ENCODE measurements around the gene PTX4.

The PTX4 gene

GRCh38 chr16:1450218-1450617, 38.5 kb downstream of the PTX4 start:
- DNase-seq, result no peak
- Histone ChIP-seq H3K4me3 (ENCODE audit: low read depth in 1 of 2, low read length in 2 of 2) (no peak overlapping the region), H3K27ac (ENCODE audit: low read length) (no peak overlapping the region), H3K36me3 (ENCODE audit: insufficient read depth, low read length) (peaks cover 85% of the 10 kb centered on the region), H2AFZ (ENCODE audit: low read depth, low read length) (no peak overlapping the region), H3K27me3 (ENCODE audit: insufficient read depth, low read length, poor library complexity) (no peaks in the 10 kb centered on the region), H3K4me2 (ENCODE audit: insufficient read depth, low read length) (no peak overlapping the region), H3K9me3 (ENCODE audit: insufficient read depth, low read length, severe bottlenecking) (no peaks in the 10 kb centered on the region), H3K9ac (ENCODE audit: low read depth, low read length) (no peak overlapping the region), H3K4me1 (ENCODE audit: insufficient read depth, low read length) (no peaks in the 10 kb centered on the region), H4K20me1 (ENCODE audit: insufficient read depth, low read length) (peaks cover 11% of the 10 kb centered on the region; the same call in 1 of the 2 replicates), H3K79me2 (ENCODE audit: insufficient read depth, low read length) (no peaks in the 10 kb centered on the region)
- TF ChIP-seq EZH2 (IDR thresholded peaks at IDR 0.05; ENCODE audit: borderline replicate concordance, low read depth, low read length, severe bottlenecking) (no peak), CTCF (IDR thresholded peaks at IDR 0.05; ENCODE audit: borderline replicate concordance, extremely low read depth, low read length, poor library complexity, severe bottlenecking) (peak; percentile 8)
- no peak for ATAC-seq (ENCODE audit: insufficient read depth, low read depth)

- DNase-seq (no peak), ATAC-seq (ENCODE audit: insufficient read depth, low read depth) (no peak)
- peaks cover 11% of the 10 kb centered on the region; the same call in 1 of the 2 replicates for H4K20me1 ChIP-seq (ENCODE audit: insufficient read depth, low read length)
- no peaks in the 10 kb centered on the region for H3K27me3 ChIP-seq (ENCODE audit: insufficient read depth, low read length, poor library complexity)
- no peak overlapping the region for H3K4me3 ChIP-seq (ENCODE audit: low read depth in 1 of 2, low read length in 2 of 2)
- no peaks in the 10 kb centered on the region for H3K9me3 ChIP-seq (ENCODE audit: insufficient read depth, low read length, severe bottlenecking)
- H3K9ac ChIP-seq (ENCODE audit: low read depth, low read length), result no peak overlapping the region
- H3K79me2 ChIP-seq (ENCODE audit: insufficient read depth, low read length), result no peaks in the 10 kb centered on the region
- no peak overlapping the region for H2AFZ ChIP-seq (ENCODE audit: low read depth, low read length)
- peaks cover 76% of the 10 kb centered on the region for H3K36me3 ChIP-seq (ENCODE audit: insufficient read depth, low read length)
- no peak for TF ChIP-seq EZH2 (IDR thresholded peaks at IDR 0.05; ENCODE audit: borderline replicate concordance, low read depth, low read length, severe bottlenecking)
- TF ChIP-seq CTCF (IDR thresholded peaks at IDR 0.05; ENCODE audit: borderline replicate concordance, extremely low read depth, low read length, poor library complexity, severe bottlenecking), result no peak
- no peak overlapping the region for H3K4me2 ChIP-seq (ENCODE audit: insufficient read depth, low read length)
- no peaks in the 10 kb centered on the region for H3K4me1 ChIP-seq (ENCODE audit: insufficient read depth, low read length)
- H3K27ac ChIP-seq (ENCODE audit: low read length), result no peak overlapping the region
Measured at GRCh38 chr16:1449201-1449788, 39.4 kb downstream of the PTX4 start.

GRCh38 chr16:1448536-1449116, 40.1 kb downstream of the PTX4 start:
- H3K4me1 ChIP-seq (ENCODE audit: insufficient read depth, low read length), result no peaks in the 10 kb centered on the region
- DNase-seq, result no peak

More at GRCh38 chr16:1448536-1449116, 40.1 kb downstream of the PTX4 start:
- H3K4me3 ChIP-seq (ENCODE audit: low read depth in 1 of 2, low read length in 2 of 2), result no peak overlapping the region
- no peaks in the 10 kb centered on the region for H3K79me2 ChIP-seq (ENCODE audit: insufficient read depth, low read length)
- no peaks in the 10 kb centered on the region for H3K27me3 ChIP-seq (ENCODE audit: insufficient read depth, low read length, poor library complexity)
- no peak for TF ChIP-seq CTCF (IDR thresholded peaks at IDR 0.05; ENCODE audit: borderline replicate concordance, extremely low read depth, low read length, poor library complexity, severe bottlenecking)
- ATAC-seq (ENCODE audit: insufficient read depth, low read depth), result no peak
- no peaks in the 10 kb centered on the region for H3K9me3 ChIP-seq (ENCODE audit: insufficient read depth, low read length, severe bottlenecking)
- H2AFZ ChIP-seq (ENCODE audit: low read depth, low read length), result no peak overlapping the region
- H3K9ac ChIP-seq (ENCODE audit: low read depth, low read length), result no peak overlapping the region
- peaks cover 70% of the 10 kb centered on the region for H3K36me3 ChIP-seq (ENCODE audit: insufficient read depth, low read length)
- H3K4me2 ChIP-seq (ENCODE audit: insufficient read depth, low read length), result no peak overlapping the region
- peaks cover 11% of the 10 kb centered on the region; the same call in 1 of the 2 replicates for H4K20me1 ChIP-seq (ENCODE audit: insufficient read depth, low read length)
- H3K27ac ChIP-seq (ENCODE audit: low read length), result no peak overlapping the region

Measured in DND-41 (cell line).